ENCODE measurements around the gene LANCL1.

GRCh38 chr2:210412660-210413059 is 63.9 kb downstream of the LANCL1 start:
- TF ChIP-seq, protein P1, sequence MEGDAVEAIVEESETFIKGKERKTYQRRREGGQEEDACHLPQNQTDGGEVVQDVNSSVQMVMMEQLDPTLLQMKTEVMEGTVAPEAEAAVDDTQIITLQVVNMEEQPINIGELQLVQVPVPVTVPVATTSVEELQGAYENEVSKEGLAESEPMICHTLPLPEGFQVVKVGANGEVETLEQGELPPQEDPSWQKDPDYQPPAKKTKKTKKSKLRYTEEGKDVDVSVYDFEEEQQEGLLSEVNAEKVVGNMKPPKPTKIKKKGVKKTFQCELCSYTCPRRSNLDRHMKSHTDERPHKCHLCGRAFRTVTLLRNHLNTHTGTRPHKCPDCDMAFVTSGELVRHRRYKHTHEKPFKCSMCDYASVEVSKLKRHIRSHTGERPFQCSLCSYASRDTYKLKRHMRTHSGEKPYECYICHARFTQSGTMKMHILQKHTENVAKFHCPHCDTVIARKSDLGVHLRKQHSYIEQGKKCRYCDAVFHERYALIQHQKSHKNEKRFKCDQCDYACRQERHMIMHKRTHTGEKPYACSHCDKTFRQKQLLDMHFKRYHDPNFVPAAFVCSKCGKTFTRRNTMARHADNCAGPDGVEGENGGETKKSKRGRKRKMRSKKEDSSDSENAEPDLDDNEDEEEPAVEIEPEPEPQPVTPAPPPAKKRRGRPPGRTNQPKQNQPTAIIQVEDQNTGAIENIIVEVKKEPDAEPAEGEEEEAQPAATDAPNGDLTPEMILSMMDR (IDR thresholded peaks at IDR 0.05 in 8 of 11, conservative IDR thresholded peaks at IDR 0.05 in 3 of 11), result no peak
- no peak for TF ChIP-seq POLR2AphosphoS5 (IDR thresholded peaks at IDR 0.05)
